ENCODE results near the gene KCNF1.

KCNF1 gene

GRCh38 chr2:10904455-10904854, 7.3 kb upstream of the KCNF1 start:
- DNase-seq (ENCODE audit: insufficient read length, low spot score): no peak
- no peak for TF ChIP-seq POLR2A (IDR thresholded peaks at IDR 0.05; ENCODE audit: low read depth, low read length)
- FAIRE-seq: no peak

- TF ChIP-seq POLR2A (IDR thresholded peaks at IDR 0.05; ENCODE audit: low read depth, low read length): no peak
- DNase-seq (ENCODE audit: insufficient read length, low spot score): no peak
- FAIRE-seq: no peak
Observed at GRCh38 chr2:10905006-10905861, 6.5 kb upstream of the KCNF1 start.

DNA sequence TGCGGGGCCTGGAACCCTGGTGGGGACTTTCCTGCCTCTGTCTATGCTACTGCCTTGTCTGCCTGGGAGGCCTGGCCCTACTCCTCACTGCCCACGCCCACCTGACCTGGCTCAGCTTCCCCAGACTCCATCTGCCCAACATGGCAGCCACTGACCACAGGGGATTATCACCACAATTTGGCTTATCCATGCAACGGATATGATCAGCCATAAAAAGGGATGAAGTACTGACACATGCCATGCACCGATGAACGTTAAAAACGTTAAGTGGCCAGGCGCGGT, 5.9 kb upstream of the KCNF1 start:
- FAIRE-seq (no peak), DNase-seq (ENCODE audit: insufficient read length, low spot score) (no peak)
- TF ChIP-seq POLR2A (IDR thresholded peaks at IDR 0.05; ENCODE audit: low read depth, low read length): no peak

GRCh38 chr2:10906926-10907625, 4.7 kb upstream of the KCNF1 start:
- DNase-seq (ENCODE audit: insufficient read length, low spot score): no peak
- no peak for TF ChIP-seq POLR2A (IDR thresholded peaks at IDR 0.05; ENCODE audit: low read depth, low read length)
- no peak for FAIRE-seq

DNA sequence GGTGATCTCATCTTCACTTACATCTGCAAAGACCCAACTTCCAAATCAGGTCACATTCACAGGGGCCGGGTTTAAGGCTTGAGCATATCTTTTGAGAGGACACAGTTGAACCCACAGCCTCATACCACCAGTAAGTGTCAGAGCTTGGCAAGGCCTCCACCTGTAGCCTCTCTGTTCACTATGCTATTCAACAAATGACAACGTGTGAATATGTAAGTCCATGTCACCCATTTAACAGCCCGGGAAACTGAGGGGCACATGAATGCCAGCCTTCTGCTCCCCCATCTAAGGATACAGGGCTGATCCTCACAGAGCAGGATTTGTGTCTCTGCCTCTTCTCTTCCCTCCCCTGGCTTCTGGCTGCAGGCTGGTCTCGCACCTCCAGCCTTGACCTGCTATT, 3.5 kb upstream of the KCNF1 start:
- DNase-seq (ENCODE audit: insufficient read length, low spot score) (no peak), FAIRE-seq (no peak)
- no peak for TF ChIP-seq POLR2A (IDR thresholded peaks at IDR 0.05; ENCODE audit: low read depth, low read length)

DNA sequence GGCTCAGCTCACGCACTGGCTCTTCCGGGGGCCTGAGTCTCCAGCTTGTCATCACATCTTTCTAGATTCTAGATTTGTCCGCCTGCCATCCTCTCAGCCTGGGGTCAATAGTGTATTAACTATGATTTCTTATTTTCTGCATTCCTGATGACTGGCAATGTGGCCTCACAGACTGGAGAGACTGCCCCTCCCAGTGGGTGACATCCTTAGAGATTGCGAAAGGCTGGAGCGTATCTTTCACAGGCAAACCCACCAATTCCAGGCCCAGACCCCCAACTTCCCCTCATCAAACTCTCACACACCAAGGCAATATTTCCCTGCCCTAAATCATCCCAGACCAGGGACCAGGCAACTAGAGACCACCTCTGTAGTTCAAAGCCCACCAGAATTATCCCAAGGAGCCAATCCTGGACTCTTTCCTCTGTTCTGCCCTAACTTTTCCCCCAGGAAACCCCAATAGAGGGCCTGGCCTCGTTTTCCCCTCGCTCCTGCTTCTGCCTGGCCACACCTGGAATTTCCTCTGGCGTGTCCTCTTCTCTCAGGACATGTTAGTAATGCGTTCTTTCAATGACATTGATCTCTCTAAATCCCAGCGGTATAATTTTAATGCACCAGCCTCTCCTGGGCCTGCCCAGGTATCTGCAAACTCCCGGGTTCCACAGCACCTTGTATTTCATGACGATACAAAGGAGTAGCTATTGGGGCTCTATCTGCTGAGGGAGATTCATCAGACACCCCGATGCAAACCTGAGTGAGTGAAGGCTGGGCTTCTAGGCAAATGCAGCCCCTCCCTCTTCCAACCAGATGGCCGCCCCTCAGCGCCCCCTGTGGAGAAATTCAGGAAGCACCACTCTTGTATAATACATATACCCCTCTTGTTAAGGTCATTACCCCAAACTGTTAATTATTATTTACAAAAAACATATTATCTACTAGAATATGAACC, 2.4 kb upstream of the KCNF1 start:
- FAIRE-seq (no peak), DNase-seq (ENCODE audit: insufficient read length, low spot score) (no peak)
- TF ChIP-seq POLR2A (IDR thresholded peaks at IDR 0.05; ENCODE audit: low read depth, low read length): no peak

- no peak for TF ChIP-seq POLR2A (IDR thresholded peaks at IDR 0.05; ENCODE audit: low read depth, low read length)
- DNase-seq (ENCODE audit: insufficient read length, low spot score): no peak
- FAIRE-seq: no peak
Observed at GRCh38 chr2:10909996-10910341, 1.8 kb upstream of the KCNF1 start.

GRCh38 chr2:10910625-10911024, 1.1 kb upstream of the KCNF1 start:
- DNase-seq (ENCODE audit: insufficient read length, low spot score): no peak
- FAIRE-seq: no peak
- no peak for TF ChIP-seq POLR2A (IDR thresholded peaks at IDR 0.05; ENCODE audit: low read depth, low read length)

DNA sequence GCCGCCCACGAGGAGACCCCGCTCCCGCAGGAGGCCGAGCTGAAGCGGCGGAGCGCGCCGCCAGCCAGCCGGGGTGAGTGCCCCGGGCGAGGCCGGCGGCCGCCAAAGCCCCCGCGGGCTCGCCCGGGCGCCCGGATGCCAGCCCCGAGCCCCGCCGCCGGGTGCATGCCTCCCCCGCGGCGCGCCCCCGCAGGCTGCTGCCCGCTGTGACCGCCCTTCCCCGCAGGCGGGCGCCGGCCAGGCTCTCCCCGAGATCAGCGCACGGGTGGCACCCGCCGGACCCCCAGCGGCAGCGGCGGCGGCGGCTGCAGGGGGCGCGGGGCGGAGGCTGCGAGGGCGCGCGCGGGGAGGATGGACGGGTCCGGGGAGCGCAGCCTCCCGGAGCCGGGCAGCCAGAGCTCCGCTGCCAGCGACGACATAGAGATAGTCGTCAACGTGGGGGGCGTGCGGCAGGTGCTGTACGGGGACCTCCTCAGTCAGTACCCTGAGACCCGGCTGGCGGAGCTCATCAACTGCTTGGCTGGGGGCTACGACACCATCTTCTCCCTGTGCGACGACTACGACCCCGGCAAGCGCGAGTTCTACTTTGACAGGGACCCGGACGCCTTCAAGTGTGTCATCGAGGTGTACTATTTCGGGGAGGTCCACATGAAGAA, 470 bp downstream of the KCNF1 start:
- TF ChIP-seq POLR2A (IDR thresholded peaks at IDR 0.05; ENCODE audit: low read depth, low read length): no peak
- DNase-seq (ENCODE audit: insufficient read length, low spot score) (no peak), FAIRE-seq (no peak)

GRCh38 chr2:10912796-10913455, 1.2 kb downstream of the KCNF1 start:
- FAIRE-seq (no peak), DNase-seq (ENCODE audit: insufficient read length, low spot score) (no peak)
- TF ChIP-seq POLR2A (IDR thresholded peaks at IDR 0.05; ENCODE audit: low read depth, low read length): no peak

GRCh38 chr2:10913501-10914271, 2.0 kb downstream of the KCNF1 start:
- FAIRE-seq (no peak), DNase-seq (ENCODE audit: insufficient read length, low spot score) (no peak)
- no peak for TF ChIP-seq POLR2A (IDR thresholded peaks at IDR 0.05; ENCODE audit: low read depth, low read length)

DNA sequence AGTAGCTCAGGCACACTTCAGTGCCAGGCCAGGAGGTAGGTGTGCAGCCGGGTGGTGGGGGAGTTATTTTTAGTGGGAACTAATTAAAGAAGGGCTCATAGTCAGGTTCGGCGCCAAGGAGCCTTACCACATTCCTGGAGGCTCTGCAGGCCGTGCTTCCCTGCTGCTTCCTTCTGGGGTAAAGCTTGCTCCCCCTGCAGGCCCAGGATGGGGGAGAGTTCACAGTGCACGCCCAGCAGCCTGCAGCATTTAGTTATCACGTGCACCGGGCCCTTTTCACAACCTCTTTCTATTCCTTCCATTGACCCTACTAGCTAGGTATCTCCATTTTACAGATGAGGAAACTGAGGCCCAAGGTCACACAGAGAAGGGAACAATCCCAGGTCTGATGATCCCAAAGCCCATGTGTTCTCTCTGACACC, 2.5 kb downstream of the KCNF1 start:
- peak; percentile 42 for DNase-seq (ENCODE audit: insufficient read length, low spot score)
- no peak for TF ChIP-seq POLR2A (IDR thresholded peaks at IDR 0.05; ENCODE audit: low read depth, low read length)
- FAIRE-seq: no peak

GRCh38 chr2:10915236-10915635, 3.5 kb downstream of the KCNF1 start:
- TF ChIP-seq POLR2A (IDR thresholded peaks at IDR 0.05; ENCODE audit: low read depth, low read length): no peak
- DNase-seq (ENCODE audit: insufficient read length, low spot score) (no peak), FAIRE-seq (no peak)
